RWPE2 (cell line): Measurements from ENCODE around the gene CCZ1.
A peak's percentile ranks its signal among the peaks of the same experiment; 100 is the strongest.
"Not testable (repeated sequence)": the region's sequence is repeated elsewhere in the genome, so short reads cannot be mapped to it uniquely, and the experiment has no call there.

ENCODE experiments used
- ATAC-seq: fragments of 200-7000 bp; cut with Tn5 transposase; 3 replicates; pipeline ENCODE4 v1.9.1; 2021; ENCODE audit warnings: low read depth
- DNase-seq: peaks from one replicate; pipeline ENCODE4 v3.0.0-alpha.2; 2020; ENCODE audit warnings: low spot score
- H3K27ac ChIP-seq: fragments of 450-650 bp; 2 replicates; pipeline ENCODE4 v1.5.1; 2017; ENCODE audit warnings: mild to moderate bottlenecking; ENCODE audit not compliant: poor library complexity, severe bottlenecking
- H3K27me3 ChIP-seq: fragments of 250-450 bp; sonication (Bioruptor Pico); 2 replicates; pipeline ENCODE4 v1.5.1; 2021; ENCODE audit warnings: mild to moderate bottlenecking, moderate library complexity; ENCODE audit not compliant: insufficient read depth, poor library complexity, severe bottlenecking
- H3K36me3 ChIP-seq: fragments of 250-450 bp; sonication (Bioruptor Pico); 2 replicates; pipeline ENCODE4 v1.5.1; 2020; ENCODE audit warnings: low read depth, mild to moderate bottlenecking, moderate library complexity
- H3K4me1 ChIP-seq: fragments of 250-450 bp; sonication (Bioruptor Pico); 2 replicates; pipeline ENCODE4 v1.5.1; 2021; ENCODE audit warnings: mild to moderate bottlenecking, moderate library complexity; ENCODE audit not compliant: insufficient read depth, poor library complexity, severe bottlenecking
- H3K4me3 ChIP-seq: fragments of 250-450 bp; sonication (Bioruptor Pico); 2 replicates; pipeline ENCODE4 v1.5.1; 2021; ENCODE audit warnings: mild to moderate bottlenecking, moderate library complexity; ENCODE audit not compliant: severe bottlenecking
- H3K9me3 ChIP-seq: fragments of 250-450 bp; sonication (Bioruptor Pico); 2 replicates; pipeline ENCODE4 v1.5.1; 2021; ENCODE audit warnings: mild to moderate bottlenecking, moderate library complexity; ENCODE audit not compliant: severe bottlenecking

The CCZ1 gene

DNA sequence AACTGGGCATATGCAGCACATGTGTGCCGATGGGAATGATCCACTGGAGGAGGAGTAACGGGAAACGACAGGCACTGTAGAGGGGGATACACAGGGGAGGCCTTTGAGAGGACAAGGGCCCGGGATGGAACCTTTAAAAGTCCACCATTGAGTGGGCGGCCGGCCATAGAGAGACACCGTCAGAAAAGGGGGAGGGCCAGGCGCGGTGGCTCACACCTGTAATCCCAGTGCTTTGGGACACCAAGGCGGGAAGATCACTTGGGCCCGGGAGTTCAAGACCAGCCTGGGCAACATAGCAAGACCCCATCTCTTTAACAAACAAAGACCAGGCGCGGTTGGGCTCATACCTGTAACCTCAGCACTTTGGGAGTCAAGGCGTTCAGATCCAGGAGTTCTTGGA, 32.7 kb downstream of the CCZ1 start:
- H3K4me1 ChIP-seq, H3K27ac ChIP-seq, H3K4me3 ChIP-seq, H3K9me3 ChIP-seq, H3K27me3 ChIP-seq, H3K36me3 ChIP-seq, ATAC-seq: not testable (repeated sequence)
- DNase-seq = peak; percentile 40

DNA sequence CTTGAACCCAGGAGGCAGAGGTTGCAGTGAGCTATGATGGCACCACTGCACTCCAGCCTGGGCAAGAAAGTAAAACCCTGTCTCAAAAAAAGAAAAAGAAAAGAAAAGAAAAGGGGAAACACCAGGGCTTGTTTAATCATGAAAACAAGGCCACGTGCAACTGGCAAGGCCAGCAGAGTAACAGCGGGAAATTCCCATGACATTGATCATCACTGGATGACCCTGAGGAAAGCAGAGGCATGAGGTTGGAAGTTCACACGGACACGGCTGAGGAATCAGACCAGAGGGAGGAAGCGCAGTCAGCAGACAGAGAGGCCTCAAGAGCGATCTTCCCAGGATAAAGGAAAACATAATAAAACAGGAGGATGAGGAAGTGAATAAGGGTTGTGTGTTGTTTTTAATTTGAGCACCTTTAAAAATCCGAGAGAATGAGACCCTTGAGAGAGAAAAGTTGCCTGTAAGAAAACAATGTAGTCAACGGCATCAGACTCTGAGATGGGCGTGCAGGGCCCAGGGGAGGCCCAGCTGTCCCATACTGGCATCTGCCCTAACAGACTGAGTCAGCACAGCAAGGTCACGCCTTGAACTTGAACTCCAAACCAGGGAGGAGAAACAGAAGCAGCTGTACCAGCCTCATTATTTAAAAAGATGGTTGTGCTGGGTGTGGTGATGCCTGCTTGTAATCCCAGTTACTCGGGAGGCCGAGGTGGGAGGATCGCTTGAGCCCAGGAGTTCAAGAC, 33.5 kb downstream of the CCZ1 start:
- H3K4me3 ChIP-seq, H3K9me3 ChIP-seq, H3K27me3 ChIP-seq, H3K36me3 ChIP-seq, H3K4me1 ChIP-seq, DNase-seq, H3K27ac ChIP-seq: not testable (repeated sequence)
- peak; percentile 61 for ATAC-seq

DNA sequence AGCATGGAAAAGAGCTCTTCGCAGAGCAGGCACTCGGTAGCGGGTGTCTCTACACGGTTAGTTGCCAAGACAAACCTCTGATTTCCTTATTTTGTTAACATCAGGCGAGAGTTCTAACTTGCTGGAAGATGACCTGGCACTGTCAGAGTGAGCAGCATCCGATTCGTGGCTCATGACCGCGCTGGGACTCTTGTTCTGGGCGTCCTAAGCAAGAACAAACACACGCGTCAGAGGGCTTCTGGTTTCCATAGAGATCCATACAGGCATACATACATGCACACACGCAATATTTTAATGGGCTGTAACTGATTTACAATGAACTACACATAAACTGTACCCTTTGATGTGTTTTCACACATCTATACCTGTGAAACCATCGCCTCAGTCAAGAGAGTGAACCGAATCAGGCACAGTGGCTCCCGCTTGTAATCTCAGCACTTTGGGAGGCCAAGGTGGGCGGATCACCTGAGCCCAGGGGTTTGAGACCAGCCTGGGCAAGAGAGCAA, 36.5 kb downstream of the CCZ1 start:
- H3K4me1 ChIP-seq, ATAC-seq, H3K4me3 ChIP-seq, H3K9me3 ChIP-seq, H3K27me3 ChIP-seq, DNase-seq, H3K36me3 ChIP-seq, H3K27ac ChIP-seq: not testable (repeated sequence)

DNA sequence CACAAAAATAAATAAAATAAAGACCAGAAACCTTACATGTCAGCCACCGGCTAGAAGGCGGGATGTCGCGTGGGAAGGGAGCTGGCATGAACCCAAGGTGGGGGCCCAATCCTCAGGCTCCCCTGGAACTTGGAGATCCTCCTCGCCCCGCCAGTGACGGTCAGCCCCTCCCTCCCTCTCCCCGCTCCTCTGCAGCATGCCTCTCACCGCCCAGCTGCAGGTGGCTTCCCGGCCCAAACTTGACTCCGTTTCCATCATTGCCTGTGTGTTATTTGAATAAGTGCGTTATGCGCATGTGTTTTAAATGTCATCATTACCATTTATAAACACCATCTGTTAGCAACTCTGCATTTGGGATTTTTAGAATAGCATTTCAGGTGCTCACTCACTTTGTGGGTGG, 64.7 kb downstream of the CCZ1 start:
- H3K4me1 ChIP-seq, H3K4me3 ChIP-seq, H3K9me3 ChIP-seq, H3K36me3 ChIP-seq, ATAC-seq, DNase-seq, H3K27ac ChIP-seq, H3K27me3 ChIP-seq: not testable (repeated sequence)

DNA sequence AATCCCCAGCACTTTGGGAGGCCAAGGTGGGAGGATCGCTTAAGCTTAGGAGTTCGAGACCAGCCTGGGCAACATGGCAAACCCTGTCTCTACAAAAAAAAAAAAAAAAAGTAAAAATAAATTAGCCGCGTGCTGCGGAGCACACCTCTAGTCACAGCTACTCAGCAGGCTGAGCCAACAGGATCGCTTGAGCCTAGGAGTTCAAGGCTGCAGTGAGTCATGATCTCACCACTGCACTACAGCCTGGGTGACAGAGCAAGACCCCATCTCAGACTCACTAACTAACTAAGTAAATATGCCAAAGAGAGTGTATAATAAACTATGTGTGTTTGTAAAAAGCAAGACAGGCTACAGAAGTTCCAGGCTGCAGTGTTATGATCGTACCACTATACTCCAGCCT, 65.3 kb downstream of the CCZ1 start:
- H3K4me3 ChIP-seq, H3K27ac ChIP-seq, H3K4me1 ChIP-seq, ATAC-seq, H3K27me3 ChIP-seq, DNase-seq, H3K36me3 ChIP-seq, H3K9me3 ChIP-seq: not testable (repeated sequence)

DNA sequence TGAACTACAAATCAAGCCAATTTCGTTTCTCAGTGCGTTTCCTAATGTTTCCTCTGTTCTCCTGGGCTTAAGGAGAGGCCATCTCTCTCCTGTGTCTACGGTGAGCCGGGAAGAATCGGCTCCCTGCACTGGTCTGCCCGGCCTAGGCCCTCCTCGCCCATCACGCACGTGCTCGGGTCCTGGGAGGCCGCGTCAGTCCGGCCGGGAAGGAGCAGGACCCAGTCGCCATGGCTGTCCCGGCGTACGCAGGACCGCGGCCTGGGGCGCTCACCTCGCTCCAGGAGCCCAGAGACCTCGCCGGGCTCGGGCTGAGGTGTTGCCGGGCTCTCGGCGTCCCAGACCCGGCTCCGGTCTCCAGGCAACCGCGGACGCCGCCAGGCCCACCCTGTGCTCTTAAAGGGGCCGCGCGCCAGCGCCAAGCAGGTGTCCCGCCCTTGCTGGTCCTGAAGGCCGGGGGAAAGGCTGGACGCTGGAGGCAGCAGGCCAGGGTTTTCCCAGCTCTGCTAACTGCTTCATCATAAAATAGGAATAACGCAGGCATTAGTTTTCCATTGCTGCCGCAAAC, 71.9 kb downstream of the CCZ1 start, which contains the start of gene RSPH10B:
Gene RSPH10B (minus strand): TSS at position 343 of the 565 bp plus-strand sequence. CDS start 3,573 bp downstream, outside the sequence.
- peak; percentile 41 for ATAC-seq
- H3K9me3 ChIP-seq, H3K36me3 ChIP-seq, DNase-seq, H3K4me3 ChIP-seq, H3K4me1 ChIP-seq, H3K27ac ChIP-seq, H3K27me3 ChIP-seq: not testable (repeated sequence)

DNA sequence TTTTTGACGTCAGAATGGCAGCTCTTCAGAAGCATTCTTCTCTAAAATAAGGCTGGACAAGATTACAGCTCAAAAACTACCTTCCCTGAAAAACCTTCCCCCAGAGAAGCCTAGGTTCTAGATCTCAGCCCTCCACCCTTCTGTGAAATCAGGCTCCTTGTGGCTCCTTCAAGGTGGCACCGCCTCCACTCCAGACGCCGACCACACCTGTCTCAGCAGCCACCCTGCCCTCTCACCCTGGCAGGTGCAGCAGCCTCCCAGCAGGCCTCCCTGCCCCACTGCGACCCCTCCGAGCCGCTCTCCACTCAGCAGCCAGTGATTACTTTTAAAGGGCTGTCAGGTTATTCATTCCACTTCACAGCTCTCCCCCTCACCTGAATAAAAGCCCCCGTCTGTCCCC, 75.0 kb downstream of the CCZ1 start:
- H3K27ac ChIP-seq, H3K27me3 ChIP-seq, H3K36me3 ChIP-seq, H3K4me1 ChIP-seq, H3K9me3 ChIP-seq, H3K4me3 ChIP-seq, DNase-seq, ATAC-seq: not testable (repeated sequence)
